ENCODE measurements around the gene SMURF1.

SMURF1 gene

DNA sequence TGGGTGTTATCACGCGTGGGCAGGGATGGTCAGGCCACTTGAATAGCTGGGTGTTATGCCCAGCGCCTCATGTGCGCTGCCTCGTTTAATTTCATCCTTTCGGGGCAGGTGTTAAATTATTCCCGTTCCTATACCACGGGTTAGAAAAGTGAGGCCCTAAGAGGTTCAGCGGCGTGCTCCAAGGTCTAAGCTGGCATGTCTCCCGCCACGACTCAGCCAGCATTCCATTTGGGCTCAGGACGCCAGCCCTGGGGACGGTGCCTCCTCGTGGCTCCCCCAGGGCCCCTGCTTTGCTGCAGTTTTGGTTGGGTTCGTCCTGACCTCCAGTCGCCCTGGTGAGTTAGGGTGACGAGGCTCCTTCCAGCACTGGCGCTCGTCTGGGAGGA, 141.1 kb downstream of the SMURF1 start:
- no peak for DNase-seq

DNA sequence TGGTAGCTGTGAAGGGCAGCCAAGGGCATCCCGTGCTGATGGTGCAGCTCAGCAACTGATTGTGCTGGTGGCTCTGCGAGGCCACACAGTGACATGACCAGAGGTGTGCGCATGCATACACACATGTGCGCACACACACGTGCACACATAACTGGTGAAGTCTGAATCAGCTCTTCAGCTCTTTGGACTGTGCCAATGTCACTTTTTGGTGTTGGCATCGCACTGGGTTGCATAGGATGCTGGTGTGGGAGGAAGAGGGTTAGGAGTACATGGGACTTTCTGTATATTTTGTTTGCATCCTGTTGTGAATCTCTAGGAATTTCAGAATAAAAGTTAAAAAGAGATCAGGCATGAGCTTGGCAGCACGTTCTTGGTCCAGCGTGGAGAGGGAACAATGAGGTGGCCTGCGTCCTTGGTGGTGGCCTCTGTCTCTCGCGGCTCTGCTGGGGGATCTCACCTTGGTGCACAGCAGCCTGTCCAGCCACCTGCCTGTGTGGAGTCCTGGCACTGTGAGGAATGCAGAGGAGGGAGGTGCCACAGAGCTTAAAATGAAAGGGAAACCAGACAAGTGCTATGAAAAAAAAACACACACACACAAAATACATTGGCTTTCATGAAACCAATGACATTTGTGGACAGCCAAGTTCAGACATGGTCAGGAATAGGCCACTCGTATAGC, 141.6 kb downstream of the SMURF1 start:
- DNase-seq: no peak

DNA sequence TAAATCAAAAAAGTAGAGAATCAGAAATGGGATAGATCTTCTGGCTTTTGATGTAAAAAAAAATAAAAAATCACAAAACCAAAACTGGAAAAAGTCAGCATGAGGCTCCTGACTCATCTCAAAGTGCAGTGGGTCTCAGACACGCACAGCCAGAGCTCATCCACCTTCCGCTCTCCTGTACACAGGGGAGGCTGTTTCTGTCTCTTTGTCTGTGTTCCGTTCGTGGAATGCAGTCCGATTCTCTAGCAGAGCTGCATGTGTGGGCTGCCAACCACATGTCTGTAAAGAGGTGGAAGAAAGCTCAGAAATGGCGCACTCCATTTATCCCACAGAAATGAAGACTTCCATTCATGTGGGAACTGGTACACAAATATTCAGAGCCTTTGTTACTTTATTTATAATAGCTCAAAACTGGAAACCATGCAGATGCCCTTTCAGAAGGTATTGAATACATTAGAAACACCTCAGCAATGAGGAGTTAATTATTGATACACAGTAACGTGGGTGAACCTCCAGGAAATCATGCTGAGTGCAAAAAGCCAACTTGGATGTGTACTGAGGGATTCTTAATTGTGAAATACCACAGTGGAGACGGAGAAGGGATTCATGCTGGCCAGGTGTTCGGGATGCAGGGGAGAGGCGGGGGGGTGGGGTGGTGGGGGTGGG, 142.3 kb downstream of the SMURF1 start:
- no peak for DNase-seq

DNA sequence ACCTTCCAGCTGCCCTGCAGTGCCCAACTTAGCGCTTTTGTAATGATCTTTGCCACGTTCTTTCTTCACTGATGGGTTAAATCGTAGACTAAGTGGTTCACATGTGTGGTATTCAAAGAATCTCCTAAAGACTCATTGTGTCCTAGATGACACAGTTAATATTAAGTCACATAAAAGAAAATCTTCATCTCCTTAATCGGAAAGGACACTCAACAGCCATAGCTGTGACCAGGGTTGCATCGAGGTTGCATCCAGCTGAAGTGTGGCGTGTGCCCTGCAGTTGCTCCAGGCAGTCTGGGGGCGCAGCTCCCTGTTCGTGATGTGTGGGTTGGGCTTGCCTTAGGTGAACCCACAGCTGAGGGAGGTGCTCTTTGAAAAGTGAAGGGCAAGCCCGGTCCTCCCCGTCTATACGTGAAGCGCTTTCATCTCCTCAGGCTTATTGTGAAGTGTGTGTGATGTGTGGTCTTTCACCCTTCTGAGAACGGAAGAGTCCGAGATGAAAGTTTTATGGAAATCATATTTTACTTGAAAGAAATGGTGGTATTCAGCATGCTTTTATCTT, 142.9 kb downstream of the SMURF1 start:
- no peak for DNase-seq

DNA sequence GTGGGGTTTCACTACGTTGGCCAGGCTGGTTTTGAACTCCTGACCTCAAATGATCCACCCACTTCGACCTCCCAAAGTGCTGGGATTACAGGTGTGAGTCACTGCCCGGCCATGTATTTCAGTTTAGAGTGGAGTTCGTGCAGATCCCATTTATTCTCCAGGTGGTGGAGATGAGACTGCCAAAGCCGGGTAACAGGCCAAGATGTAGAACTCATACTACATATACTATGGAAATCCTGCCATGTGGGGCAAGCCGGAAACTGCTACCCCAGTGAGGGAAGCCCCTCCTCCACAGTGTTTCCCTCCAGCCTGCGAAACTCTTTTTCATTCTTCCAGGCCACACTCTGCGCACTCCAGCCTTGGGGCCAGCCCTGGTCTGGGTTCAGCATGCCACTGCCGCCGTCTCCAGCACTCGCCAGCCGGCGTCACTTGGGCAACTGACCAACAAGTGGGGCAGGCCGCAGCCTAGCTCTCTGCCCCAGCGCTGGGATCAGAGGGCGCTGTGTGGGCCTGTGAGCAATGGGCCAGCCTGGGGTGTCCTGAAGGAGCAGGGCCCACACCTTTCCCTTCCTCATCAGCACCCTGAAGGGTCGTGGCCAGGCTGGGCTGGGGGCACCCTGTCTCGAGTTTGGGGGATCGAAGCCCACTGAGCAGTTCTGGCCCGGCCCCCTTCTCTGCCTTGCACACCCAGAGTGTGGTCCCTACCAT, 143.6 kb downstream of the SMURF1 start:
- no peak for DNase-seq

DNA sequence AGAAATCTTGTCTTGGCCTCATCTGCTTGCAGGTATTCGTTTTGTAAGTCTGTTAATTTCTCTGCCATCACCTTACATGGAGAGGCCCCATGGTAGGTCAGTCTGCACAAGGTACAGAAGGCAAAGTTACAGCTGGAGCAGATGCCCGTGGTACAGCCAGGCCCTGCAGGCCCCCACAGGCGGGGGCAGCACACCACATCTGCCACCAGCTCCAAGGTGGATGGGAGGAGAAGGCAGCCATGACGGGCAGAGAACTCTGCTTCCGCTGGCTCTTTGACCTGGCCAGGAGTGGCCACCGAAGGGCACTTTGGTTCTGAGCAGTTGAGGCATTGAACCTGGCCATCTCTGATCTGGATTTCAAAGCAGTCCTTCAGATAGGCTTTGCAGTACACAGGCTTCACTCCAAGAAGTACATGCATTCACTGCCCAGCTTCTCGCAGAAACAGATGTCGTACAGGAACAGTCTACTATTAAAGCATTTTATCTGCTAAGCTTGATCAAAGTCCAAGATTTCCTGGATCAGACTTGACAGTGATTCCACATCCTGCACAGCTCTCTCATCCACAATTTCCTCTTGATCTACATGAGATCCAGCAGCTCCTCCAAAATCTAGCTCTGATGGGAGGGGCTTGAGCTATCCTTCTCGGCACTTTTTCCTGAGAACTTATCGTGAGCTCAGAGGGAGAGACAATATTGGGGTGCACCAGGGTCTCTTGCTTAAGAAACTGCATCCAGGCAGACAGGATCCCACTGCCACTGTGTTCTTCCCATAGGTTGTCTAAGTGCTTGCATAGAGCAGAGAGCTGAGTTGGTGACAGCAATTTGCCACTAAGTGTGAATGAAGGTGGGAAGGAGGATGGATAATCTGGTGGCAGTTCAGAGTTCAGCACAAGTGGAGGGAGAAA, 144.8 kb downstream of the SMURF1 start:
- DNase-seq: no peak

DNA sequence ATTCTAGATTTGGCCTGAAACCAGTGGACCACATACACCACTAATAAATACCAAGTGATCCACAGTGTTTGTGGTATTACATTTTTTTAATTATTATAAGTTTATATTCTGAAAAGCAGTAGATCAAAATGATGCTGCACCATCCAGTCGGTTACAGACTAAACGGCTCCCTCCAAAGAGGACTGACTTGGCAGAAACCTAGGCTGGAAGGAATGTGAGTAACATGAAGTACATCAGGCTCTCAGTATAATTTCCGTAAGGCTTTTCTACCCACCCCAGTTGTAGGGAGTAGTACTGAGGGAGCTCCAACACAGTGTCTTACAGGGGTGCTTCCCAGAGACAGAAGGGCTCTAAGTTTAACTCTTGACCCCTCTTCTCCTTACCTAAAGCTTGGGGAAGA, 146.1 kb downstream of the SMURF1 start:
- no peak for DNase-seq

DNA sequence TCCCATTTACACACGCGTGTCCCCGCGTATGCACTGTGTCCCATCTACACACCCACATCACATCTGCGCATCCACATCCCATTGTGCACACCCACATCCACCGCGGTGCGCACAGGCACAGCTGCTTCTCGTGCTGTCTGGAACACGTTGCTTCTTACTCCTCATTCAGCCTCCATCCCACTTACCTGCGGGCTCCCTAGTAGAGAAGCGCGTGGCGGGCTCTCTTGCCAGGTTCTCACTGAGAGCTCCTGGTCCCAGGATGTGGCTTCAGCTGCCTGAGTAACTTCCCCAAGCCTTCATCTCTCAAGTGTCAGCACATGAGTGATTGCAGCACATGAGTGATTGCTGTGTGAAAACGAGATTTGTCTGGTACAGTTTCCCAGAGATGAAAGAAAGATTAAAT, 147.8 kb downstream of the SMURF1 start:
- no peak for DNase-seq

DNA sequence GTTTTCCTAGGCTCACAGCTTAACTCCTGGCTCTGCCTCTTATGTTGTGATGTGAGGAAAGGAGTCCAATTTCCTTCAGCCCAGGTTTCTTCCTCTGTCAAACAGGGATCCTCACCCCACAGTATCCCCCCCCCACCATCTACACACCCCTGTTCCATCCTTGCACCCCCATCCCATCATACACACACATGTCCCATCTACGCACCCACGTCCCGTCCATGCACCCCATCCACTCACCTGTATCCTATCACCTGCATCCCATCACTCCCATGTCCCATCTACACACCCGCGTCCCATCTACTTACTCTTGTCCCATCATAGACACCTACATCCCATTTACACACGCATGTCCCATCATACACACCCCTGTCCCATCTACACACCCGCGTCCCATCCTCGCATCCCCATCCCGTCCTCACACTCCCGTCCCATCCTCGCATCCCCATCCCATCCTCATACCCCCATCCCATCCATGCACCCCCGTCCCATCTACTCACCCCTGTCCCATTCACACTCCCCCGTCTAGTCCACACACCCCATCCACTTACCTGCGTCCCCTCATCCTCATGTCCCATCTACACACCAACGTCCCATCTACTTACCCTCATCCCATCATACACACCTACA, 148.3 kb downstream of the SMURF1 start:
- DNase-seq: no peak

DNA sequence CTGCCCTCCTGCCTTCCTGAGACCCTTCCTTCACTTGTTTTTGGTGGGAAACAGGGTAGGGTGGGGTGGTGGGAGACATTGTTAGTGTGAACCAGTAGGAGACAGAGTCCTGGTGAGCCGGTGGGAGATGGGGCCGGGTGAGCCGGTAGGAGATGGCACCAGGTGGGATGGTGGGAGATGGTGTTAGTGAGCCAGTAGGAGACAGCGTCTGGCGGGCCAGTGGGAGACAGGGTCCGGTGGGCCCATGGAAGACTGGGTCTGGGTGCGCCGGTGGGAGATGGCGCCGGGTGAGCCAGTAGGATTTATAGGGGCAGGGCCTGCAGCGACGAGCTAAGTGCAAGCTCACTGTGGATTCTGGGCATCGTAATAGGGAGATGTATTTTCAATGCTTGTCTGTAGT, 148.8 kb downstream of the SMURF1 start:
- no peak for DNase-seq

DNA sequence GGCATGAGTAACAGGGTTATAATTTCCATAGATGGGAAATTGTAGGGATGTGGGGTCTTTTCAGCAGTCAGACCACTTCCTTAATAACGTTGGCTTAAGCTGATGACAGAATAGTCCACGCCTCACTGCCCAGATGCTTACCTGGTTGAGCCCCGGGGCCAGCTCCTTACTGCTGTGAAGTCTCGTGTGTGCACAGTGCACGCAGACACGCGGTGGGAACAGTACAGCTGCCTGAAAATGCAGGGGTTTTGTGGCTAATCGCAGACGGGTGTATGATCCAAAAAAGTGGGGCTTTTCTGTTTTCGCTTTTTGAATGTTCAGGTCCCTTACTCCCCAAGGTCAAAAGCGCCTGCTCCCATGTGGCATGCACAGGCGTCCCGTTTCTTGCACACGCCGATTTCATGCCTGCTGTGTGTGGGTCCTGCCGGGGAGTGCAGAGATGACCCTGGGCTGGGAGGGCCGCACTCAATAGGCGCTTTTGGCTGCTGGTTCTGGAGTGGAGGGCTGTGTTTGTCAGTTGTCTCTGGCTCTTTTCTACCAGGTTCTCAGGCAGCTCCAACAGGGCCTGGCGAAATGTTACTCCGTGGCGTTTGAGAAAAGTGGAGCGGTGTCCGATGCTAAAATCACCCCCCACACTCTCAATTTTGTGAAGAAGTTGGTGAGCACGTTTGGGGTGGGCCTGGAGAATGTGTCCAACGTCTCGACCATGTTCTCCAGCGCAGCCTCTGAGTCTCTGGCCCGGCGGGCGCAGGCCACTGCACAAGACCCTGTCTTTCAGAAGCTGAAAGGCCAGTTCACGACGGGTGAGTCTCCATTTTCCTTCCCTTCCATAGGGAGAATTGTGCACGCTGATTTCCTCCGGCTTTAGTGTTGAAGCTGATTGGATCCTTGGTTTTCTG, 149.6 kb downstream of the SMURF1 start:
- no peak for DNase-seq

DNA sequence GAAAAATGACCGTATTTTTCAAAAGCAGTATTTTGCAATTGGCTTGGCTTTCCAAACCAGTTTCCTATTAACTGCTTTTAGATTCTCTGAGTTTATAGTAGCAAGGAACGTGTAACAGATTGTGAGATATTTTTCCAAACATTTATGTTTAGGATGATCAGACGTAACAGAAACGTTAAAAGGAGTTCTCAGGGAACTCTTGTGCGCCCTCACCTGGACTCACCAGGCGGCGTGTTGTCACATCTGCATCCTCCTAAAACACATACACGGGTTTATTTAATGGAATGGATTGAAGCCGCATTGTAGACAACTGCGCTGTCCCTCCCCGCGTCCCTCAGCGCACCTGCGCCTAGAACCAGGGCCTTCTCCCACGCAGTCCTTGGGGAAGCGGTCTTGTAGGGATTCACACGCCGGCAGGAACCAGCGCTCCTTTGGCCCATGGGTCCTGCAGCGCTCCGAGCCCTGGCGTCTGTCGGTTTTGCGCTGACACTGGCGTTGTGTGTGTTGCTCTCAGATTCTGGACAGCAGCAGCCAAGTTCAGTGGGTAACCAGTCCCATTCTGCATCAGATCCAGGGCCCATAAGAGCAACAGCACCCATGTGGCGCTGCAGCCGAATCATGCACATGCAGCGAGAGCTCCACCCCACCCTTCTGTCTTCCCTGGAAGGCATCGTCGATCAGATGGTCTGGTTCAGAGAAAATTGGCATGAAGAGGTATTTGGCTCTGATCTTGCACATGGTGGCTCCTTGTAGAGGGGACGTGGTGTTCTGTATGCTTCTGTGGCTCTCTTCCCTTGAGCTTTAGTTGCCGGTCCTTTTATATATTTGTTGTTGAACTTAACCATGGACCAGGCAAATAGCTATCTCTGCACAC, 150.6 kb downstream of the SMURF1 start:
- no peak for DNase-seq

DNA sequence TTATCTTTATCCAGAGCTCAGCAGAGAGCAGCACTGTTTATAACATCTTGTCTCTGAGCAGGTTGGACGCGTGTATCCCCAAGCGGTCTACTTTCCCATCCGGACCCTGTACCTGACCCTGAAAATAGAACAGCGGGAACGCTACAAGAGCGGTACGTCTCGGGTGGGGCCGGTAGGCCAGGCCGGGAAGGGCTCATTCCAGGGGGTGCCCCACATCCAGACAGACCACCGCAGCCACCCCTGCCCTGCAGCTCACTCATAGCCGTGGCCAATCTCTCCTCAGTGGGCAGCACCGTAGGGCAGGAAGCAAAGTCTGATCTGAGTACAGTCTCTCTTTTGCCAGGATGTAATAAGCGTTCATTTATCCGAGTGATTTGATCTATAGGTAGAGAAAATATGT, 151.8 kb downstream of the SMURF1 start:
- DNase-seq: no peak

DNA sequence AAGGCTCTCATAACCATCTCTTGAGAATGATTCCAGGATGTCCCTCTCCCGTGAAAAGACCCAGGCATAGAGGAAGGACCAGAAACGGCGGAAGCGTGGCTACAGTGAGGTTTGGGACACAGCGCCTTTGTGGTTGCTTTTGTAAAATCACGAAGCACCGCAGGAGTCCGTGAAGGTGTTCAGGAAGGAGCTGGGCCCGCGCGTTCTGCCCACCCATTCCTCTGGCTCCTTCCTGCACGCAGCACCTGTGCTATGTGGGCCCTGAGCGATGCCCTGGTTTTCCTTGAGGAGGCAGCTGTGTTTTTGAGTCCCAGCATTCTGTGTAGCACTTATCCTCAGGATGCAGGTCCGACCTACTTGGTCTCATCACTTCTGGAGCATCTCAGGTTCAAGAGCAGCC, 152.8 kb downstream of the SMURF1 start:
- no peak for DNase-seq

DNA sequence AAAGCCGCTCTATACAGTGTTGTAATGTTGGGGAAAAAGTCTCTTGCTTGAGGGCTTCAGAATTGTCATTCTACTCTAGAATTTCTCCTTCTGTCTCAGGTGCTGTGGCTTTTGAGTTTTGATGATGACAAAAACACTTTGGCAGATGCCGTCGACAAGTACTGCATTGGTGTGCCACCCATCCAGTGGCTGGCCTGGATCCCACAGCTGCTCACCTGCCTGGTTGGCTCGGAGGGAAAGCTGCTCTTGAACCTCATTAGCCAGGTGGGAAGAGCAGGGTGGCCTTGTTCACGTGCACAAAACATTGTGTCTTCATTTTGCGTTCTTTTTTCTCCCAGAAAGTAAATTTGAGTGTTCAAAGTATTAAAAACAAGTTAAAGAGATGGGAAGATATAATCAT, 153.6 kb downstream of the SMURF1 start:
- DNase-seq: no peak

DNA sequence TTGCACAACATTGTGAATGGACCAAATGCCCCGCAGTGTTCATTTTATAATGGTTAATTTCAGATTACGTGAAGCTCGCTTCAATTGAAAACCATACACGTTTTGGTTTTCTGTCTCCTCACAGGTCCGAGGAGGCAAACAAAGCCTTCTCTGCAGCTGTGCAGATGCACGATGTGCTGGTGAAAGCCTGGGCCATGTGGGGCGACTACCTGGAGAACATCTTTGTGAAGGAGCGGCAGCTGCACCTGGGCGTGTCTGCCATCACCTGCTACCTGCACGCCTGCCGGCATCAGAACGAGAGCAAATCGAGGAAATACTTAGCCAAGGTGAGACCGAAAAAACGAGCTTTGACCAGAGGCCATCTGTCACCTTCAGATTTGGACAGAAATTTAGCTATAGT, 155.3 kb downstream of the SMURF1 start:
- no peak for DNase-seq

DNA sequence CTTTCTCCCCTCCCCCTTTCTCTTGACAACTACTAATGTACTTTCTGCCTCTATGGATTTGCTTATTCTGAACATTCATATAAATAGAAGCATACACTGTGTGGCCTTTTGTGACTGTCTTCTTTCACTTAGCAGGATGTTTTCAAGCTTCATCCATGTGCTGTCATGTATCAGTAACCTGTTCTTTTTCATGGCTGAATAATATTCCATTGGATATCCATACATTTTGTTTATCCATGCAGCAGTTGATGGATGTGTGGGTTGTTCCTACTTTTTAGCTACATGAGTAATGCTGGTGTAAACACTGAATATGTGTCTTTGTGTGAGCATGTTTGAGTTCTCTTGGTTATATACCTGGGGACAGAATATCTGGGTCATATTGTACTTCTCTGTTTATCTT, 158.0 kb downstream of the SMURF1 start:
- DNase-seq: no peak

DNA sequence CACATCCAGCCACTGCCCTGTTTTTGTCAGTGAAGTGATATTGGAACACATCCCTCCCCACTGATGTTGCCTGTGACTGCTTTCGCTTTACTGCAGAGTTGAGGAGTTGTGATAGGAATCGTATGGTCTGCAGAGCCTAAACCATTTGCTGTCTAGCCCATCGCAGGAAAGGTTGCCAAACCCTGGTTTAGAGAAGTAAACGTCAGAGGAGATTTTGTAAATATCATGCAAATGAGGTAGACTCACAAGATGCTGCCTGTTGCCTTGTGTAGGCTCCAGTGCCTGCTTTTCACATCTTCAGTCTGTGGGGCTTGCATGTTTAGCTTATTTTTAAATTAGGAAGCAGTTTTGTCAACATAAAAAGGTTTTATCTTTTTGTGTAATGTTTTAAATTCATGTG, 158.5 kb downstream of the SMURF1 start:
- no peak for DNase-seq

DNA sequence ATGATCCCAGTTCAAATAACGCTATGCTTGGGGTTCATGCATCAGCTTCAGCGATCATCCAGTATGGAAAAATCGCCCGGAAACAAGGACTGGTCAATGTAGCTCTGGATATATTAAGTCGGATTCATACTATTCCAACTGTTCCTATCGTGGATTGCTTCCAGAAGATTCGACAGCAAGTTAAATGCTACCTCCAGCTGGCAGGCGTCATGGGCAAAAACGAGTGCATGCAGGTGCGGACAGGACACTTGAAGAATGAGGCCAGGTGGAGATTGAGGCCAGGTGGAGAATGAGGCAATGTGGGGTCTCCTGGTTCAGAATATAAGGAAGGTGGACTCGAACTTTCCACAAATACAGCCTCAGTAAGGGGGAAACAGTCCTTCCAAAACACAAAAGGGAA, 159.8 kb downstream of the SMURF1 start:
- no peak for DNase-seq

DNA sequence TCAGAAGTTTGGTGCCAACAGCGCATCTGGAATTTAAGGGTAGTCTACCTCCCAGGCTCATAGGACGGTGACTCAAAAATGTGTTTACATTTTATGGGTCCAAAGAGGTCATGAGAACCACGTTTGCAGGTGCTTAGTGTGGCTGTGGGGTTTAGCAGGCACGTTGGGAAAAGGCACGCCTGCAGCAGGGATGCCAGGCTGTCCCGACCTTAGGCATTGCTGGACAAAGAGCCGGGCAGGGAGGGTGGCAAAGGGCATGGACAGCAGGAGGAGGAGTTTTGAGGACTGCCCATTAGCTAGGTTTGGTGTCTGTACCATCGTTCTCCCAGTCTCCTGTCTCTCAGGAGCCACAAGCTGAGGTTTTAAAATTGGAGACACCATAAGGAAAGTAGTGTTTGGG, 161.2 kb downstream of the SMURF1 start:
- no peak for DNase-seq
